ENCODE measurements around the gene CRISPLD2. TPM values are rescaled to one million over a fixed set of nuclear protein-coding genes. Genes with fewer than 3 reads are reported as not detected.

The CRISPLD2 gene
- total RNA-seq, 1 experiment from 2014 or later: 0.34 TPM

DNA sequence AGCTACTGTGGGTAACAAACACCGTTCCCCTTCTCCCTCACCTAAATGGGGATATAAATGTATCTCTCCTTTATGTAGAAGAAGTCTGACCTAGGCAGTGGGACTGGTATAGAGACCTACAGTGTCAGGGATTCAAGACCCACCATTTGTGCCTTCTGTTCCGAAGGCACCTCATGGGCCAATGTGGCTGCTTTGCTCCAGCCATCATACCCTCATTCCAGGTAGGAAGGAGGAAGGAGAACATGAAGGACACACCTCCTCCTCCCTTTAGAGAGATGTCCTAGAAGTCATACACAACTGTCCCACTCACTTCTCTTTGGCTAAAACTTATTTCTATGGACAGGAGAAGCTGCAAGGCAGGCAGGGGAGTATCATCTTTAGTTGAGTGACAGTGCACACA, 8.3 kb upstream of the CRISPLD2 start:
- H3K4me1 ChIP-seq: no peaks in the 10 kb centered on the region
- no peak for DNase-seq
- no peak overlapping the region for H3K27ac ChIP-seq
- no peak overlapping the region for H3K4me3 ChIP-seq
- H3K9me3 ChIP-seq (replicated peaks): no peaks in the 10 kb centered on the region
- no peaks in the 10 kb centered on the region for H3K36me3 ChIP-seq
- H3K27me3 ChIP-seq: no peaks in the 10 kb centered on the region

GRCh38 chr16:84813141-84813934, 6.4 kb upstream of the CRISPLD2 start:
- Histone ChIP-seq H3K4me3 (no peak overlapping the region), H3K27me3 (no peaks in the 10 kb centered on the region), H3K4me1 (no peaks in the 10 kb centered on the region), H3K36me3 (no peaks in the 10 kb centered on the region), H3K27ac (no peak overlapping the region), H3K9me3 (replicated peaks) (no peaks in the 10 kb centered on the region)
- DNase-seq: no peak

DNA sequence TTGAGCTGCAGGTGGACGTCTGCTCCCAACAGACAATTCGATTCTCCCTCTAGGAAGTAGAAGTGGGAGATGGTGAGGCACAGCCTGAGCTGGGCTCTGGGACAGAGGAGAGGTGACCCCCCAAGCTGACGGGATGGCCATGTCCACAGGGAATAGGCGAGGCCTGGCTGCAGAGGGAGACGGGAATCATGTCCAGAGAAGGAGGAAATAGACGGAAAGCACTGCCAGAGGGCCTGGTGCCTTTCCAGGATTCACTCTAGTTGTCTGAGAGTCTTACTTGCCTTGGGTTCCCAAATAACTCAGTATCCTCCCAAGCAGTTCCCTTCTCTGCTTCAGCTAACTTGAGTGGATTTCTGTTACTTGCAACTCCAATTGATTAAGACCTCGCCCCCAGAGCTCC, 4.3 kb upstream of the CRISPLD2 start:
- Histone ChIP-seq H3K9me3 (replicated peaks) (no peaks in the 10 kb centered on the region), H3K27ac (no peak overlapping the region), H3K27me3 (no peaks in the 10 kb centered on the region), H3K4me3 (no peak overlapping the region), H3K36me3 (no peaks in the 10 kb centered on the region), H3K4me1 (no peaks in the 10 kb centered on the region)
- no peak for DNase-seq

GRCh38 chr16:84816023-84816422, 3.8 kb upstream of the CRISPLD2 start:
- Histone ChIP-seq H3K36me3 (no peaks in the 10 kb centered on the region), H3K27me3 (no peaks in the 10 kb centered on the region), H3K9me3 (replicated peaks) (no peaks in the 10 kb centered on the region), H3K27ac (no peak overlapping the region), H3K4me3 (no peak overlapping the region), H3K4me1 (no peaks in the 10 kb centered on the region)
- no peak for DNase-seq

DNA sequence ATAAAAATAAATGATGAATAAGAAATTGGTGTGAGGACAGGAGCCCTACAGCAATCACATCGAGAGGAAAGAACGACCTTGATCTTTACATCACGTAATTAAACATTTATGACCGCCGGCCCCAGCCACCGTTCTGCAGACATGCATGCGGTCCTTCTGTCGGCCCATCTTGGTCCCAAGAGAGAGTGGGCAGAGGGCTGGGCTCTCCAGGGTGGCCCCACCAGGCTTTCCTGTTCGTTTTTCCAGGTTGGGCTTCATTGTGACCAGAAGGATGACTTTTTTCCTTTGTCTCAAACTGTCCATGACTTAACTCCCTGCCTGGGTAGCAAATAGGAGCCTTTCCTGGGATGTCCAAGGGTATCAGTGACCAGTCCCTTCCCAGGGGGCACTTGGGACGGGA, 3.3 kb upstream of the CRISPLD2 start:
- no peaks in the 10 kb centered on the region for H3K4me1 ChIP-seq
- DNase-seq: no peak
- no peak overlapping the region for H3K27ac ChIP-seq
- no peaks in the 10 kb centered on the region for H3K36me3 ChIP-seq
- no peak overlapping the region for H3K4me3 ChIP-seq
- H3K9me3 ChIP-seq (replicated peaks): no peaks in the 10 kb centered on the region
- no peaks in the 10 kb centered on the region for H3K27me3 ChIP-seq

GRCh38 chr16:84817206-84817605, 2.6 kb upstream of the CRISPLD2 start:
- no peaks in the 10 kb centered on the region for H3K27me3 ChIP-seq
- no peak overlapping the region for H3K27ac ChIP-seq
- H3K9me3 ChIP-seq (replicated peaks): no peaks in the 10 kb centered on the region
- no peaks in the 10 kb centered on the region for H3K36me3 ChIP-seq
- no peaks in the 10 kb centered on the region for H3K4me1 ChIP-seq
- no peak overlapping the region for H3K4me3 ChIP-seq
- no peak for DNase-seq

DNA sequence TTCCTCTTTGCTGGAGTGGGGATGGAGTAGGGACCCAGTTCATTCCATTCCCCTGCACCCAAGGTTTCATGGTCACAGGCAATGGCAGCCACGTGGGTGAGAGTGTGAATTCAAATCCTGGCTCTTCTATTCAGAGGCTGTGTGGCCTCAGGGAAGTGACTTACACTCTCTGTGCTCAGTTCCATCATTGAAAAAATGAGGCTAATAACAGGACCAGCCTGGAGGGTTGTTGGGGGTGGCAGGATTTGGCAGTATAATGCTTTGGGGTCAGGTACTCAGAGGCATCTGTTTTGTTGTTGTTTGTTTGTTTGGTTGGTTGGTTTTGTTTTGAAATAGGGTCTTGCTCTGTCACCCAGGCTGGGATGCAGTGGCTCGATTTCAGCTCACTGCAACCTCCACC, 2.2 kb upstream of the CRISPLD2 start:
- Histone ChIP-seq H3K36me3 (no peaks in the 10 kb centered on the region), H3K4me3 (no peak overlapping the region), H3K27me3 (no peaks in the 10 kb centered on the region), H3K27ac (no peak overlapping the region), H3K9me3 (replicated peaks) (no peaks in the 10 kb centered on the region), H3K4me1 (no peaks in the 10 kb centered on the region)
- no peak for DNase-seq

DNA sequence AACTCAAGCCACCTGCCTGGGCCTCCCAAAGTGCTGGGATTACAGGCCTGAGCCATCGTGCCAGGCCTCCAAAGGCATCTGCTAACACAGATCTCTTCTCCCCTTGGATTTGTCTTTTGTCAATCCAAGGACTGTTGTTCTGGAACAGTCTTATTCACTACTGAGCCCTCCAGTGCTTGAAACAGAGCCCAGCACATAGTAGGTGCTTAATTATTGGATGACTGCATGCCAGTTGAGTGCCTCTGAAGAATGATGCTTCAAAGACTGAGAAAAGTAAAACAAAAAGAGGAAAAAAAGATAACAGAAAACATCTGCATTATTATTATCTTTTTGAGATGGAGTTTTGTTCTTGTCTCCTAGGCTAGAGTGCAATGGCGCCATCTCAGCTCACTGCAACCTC, 1.7 kb upstream of the CRISPLD2 start:
- H3K4me1 ChIP-seq: no peaks in the 10 kb centered on the region
- no peaks in the 10 kb centered on the region for H3K36me3 ChIP-seq
- H3K4me3 ChIP-seq: no peak overlapping the region
- no peak overlapping the region for H3K27ac ChIP-seq
- DNase-seq: no peak
- no peaks in the 10 kb centered on the region for H3K27me3 ChIP-seq
- no peaks in the 10 kb centered on the region for H3K9me3 ChIP-seq (replicated peaks)

DNA sequence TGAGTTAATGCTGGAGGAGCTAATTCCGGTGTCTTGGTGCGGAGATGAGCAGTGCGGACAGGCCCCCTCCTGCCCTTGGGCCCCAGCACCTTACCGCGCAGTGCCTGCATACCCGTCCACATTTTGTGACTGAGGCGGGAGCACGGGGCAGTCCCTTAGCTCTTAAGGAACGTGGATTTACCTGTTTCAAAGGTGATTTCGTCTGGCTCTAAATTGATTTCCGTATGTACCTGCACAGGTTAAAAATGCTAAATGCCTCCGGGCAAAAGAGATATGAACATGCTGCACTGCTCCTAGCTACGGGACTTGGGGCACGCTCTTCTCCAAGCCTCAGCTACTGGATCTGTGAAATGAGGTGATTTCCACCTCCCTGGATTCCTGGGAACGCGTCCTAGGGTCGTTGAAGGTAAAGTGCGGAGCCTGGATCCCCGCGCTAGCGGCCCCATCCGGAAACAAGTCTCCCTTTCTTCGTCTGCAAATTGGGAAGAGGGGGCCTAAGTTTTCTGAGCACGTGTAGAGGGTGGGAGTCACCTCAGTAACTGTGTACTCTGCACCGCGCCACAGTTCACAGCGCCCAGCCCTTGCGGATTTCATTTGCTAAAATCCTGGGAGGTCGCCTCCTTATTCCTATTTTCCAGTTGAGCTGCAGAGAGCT, 669 bp upstream of the CRISPLD2 start:
- Histone ChIP-seq H3K9me3 (replicated peaks) (no peaks in the 10 kb centered on the region), H3K27me3 (no peaks in the 10 kb centered on the region), H3K27ac (no peak overlapping the region), H3K4me3 (no peak overlapping the region), H3K4me1 (no peaks in the 10 kb centered on the region), H3K36me3 (no peaks in the 10 kb centered on the region)
- DNase-seq: no peak

DNA sequence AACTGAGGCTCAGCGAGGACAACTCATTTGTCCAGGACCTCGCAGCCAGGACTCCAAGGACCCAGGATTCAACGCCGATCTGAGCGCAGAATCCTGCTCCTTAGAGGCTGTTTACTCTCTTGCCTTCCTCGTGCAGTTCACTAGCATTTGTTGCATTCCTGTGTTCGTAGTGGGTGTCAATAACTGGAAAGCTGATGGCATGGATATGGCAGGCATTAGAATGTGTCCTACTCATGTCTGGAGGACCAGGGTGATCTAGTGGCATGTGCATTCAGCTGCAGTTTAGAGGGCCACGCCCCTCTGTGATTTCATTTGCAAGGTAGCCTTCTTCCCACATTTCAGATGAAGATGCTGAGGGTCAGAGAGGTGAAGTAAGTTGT, 510 bp downstream of the CRISPLD2 start:
- no peak overlapping the region for H3K4me3 ChIP-seq
- H3K9me3 ChIP-seq (replicated peaks): no peaks in the 10 kb centered on the region
- no peaks in the 10 kb centered on the region for H3K4me1 ChIP-seq
- no peaks in the 10 kb centered on the region for H3K36me3 ChIP-seq
- no peaks in the 10 kb centered on the region for H3K27me3 ChIP-seq
- DNase-seq: no peak
- no peak overlapping the region for H3K27ac ChIP-seq

- no peaks in the 10 kb centered on the region for H3K9me3 ChIP-seq (replicated peaks)
- no peak overlapping the region for H3K4me3 ChIP-seq
- H3K36me3 ChIP-seq: no peaks in the 10 kb centered on the region
- no peak overlapping the region for H3K27ac ChIP-seq
- no peaks in the 10 kb centered on the region for H3K4me1 ChIP-seq
- DNase-seq: no peak
- H3K27me3 ChIP-seq: no peaks in the 10 kb centered on the region
Measured at GRCh38 chr16:84820771-84821170, 986 bp downstream of the CRISPLD2 start.

DNA sequence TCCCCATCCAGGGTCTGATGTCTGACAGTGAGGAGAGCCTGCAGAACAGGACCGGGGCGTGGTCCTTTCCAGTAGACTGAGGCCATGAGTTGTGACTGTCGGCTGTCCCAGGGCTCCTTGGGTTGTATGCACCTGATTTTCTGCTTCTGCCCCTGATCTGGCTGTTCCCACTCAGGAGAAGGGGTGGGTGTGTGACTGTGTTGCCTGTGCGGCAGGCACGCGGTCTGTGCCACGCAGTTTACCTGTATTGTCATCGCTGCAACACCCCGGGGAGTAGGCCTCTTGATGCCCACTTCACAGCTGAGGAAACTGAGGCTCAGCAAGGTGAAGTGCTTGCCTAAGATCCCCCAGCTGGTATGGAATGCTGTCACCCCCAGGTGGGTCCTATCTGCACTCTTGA, 1.4 kb downstream of the CRISPLD2 start:
- no peak overlapping the region for H3K4me3 ChIP-seq

GRCh38 chr16:84821728-84822689, 2.2 kb downstream of the CRISPLD2 start:
- no peak overlapping the region for H3K27ac ChIP-seq
- no peaks in the 10 kb centered on the region for H3K9me3 ChIP-seq (replicated peaks)
- H3K36me3 ChIP-seq: no peaks in the 10 kb centered on the region
- H3K27me3 ChIP-seq: no peaks in the 10 kb centered on the region
- no peak for DNase-seq
- H3K4me3 ChIP-seq: no peak overlapping the region
- H3K4me1 ChIP-seq: no peaks in the 10 kb centered on the region

More for the DNA sequence above, 1.4 kb downstream of the CRISPLD2 start:
- Histone ChIP-seq H3K36me3 (no peaks in the 10 kb centered on the region), H3K27me3 (no peaks in the 10 kb centered on the region), H3K4me1 (no peaks in the 10 kb centered on the region), H3K27ac (no peak overlapping the region), H3K9me3 (replicated peaks) (no peaks in the 10 kb centered on the region)
- DNase-seq: no peak

GRCh38 chr16:84822990-84823389, 3.2 kb downstream of the CRISPLD2 start:
- no peak for DNase-seq
- H3K9me3 ChIP-seq (replicated peaks): no peaks in the 10 kb centered on the region
- H3K27me3 ChIP-seq: no peaks in the 10 kb centered on the region
- H3K27ac ChIP-seq: no peak overlapping the region
- H3K4me3 ChIP-seq: no peak overlapping the region
- no peaks in the 10 kb centered on the region for H3K4me1 ChIP-seq
- no peaks in the 10 kb centered on the region for H3K36me3 ChIP-seq

- no peaks in the 10 kb centered on the region for H3K9me3 ChIP-seq (replicated peaks)
- DNase-seq: no peak
- no peaks in the 10 kb centered on the region for H3K36me3 ChIP-seq
- no peaks in the 10 kb centered on the region for H3K27me3 ChIP-seq
- no peak overlapping the region for H3K27ac ChIP-seq
- H3K4me3 ChIP-seq: no peak overlapping the region
- H3K4me1 ChIP-seq: no peaks in the 10 kb centered on the region
Measured at GRCh38 chr16:84823484-84823883, 3.7 kb downstream of the CRISPLD2 start.
